HCT116 (cell line): Measurements from ENCODE around the gene DCTN2. TPM values are rescaled to one million over a fixed set of nuclear protein-coding genes. Genes with fewer than 3 reads are reported as not detected.
A peak's percentile ranks its signal among the peaks of the same experiment; 100 is the strongest.

ENCODE experiments used
- ATAC-seq: fragments of 200-7000 bp; cut with Tn5 transposase; 2 replicates; pipeline ENCODE4 v1.9.1; 2020; ENCODE audit warnings: mild to moderate bottlenecking, moderate library complexity
- BruUV-seq: library from RNA; stranded (reverse); fragments of 400-500 nt; replicated peaks from 2 replicates; lab custom pipeline; 2021; lab: Mats Ljungman, UMichigan
- CTCF ChIA-PET: fragments of 300-600 bp; sonication (Branson Sonifier 250); formaldehyde crosslinking; loops from one replicate; lab custom pipeline; 2021; ENCODE audit warnings: antibody characterized with exemption; lab: Charles Lee
- POLR2A ChIA-PET: fragments of 300-600, 350-600 bp; sonication (Branson Sonifier 250); formaldehyde crosslinking; loops from one replicate; lab custom pipeline; 2021; ENCODE audit warnings: antibody characterized with exemption; lab: Charles Lee
- RAD21 ChIA-PET, 2 experiments: fragments of 300-600 bp; sonication (Branson Sonifier 250); formaldehyde crosslinking; loops; one replicate each; lab custom pipeline; 2023; ENCODE audit warnings: low total read pairs in 2 of 2; ENCODE audit not compliant: uncharacterized antibody in 2 of 2, unreplicated experiment in 2 of 2, low non-redundant PET in 1 of 2; lab: Charles Lee
- DNase-seq: peaks from one replicate; pipeline ENCODE4 v3.0.0-alpha.2; 2010; ENCODE audit warnings: low read depth, low spot score
- H2AFZ ChIP-seq: fragments of 200-600 bp; shearing (Covaris generic), sonication (generic); 2 replicates; pipeline ENCODE4 v1.6.1; 2017; ENCODE audit warnings: low read depth, mixed run types, mixed read lengths, antibody characterized with exemption, low read length; ENCODE audit not compliant: poor library complexity, severe bottlenecking
- H3K27ac ChIP-seq: 2 replicates; pipeline ENCODE4 v1.5.1; 2012; ENCODE audit warnings: low read depth, low read length
- H3K27me3 ChIP-seq: fragments of 200-600 bp; sonication (generic); 2 replicates; pipeline ENCODE4 v1.6.1; 2016; ENCODE audit warnings: mixed run types, low read length, mixed read lengths; ENCODE audit not compliant: insufficient read depth
- H3K36me3 ChIP-seq, 2 experiments: fragments of 200-500 bp in 1 of 2; fragments of 200-600 bp in 1 of 2; sonication (Bioruptor generic) in 1 of 2; sonication (generic) in 1 of 2; 2 replicates each; pipeline versions ENCODE4 v1.5.1 to v1.6.1; 2014 to 2016; ENCODE audit warnings: low read length in 2 of 2, inconsistent platforms in 1 of 2, mixed read lengths in 1 of 2, mixed run types in 1 of 2; ENCODE audit not compliant: insufficient read depth in 2 of 2, control insufficient read depth in 1 of 2
- H3K4me1 ChIP-seq, 2 experiments: fragments of 200-600 bp in 1 of 2; sonication (generic) in 1 of 2; 2 replicates each; pipeline versions ENCODE4 v1.5.1 to v1.6.1; 2012 to 2017; ENCODE audit warnings: low read length in 2 of 2, inconsistent platforms in 1 of 2, mild to moderate bottlenecking in 1 of 2, mixed read lengths in 1 of 2, mixed run types in 1 of 2, moderate library complexity in 1 of 2; ENCODE audit not compliant: insufficient read depth in 2 of 2, control insufficient read depth in 1 of 2
- H3K4me2 ChIP-seq: fragments of 200-600 bp; sonication (generic); 2 replicates; pipeline ENCODE4 v1.6.1; 2017; ENCODE audit warnings: mixed run types, low read length, mixed read lengths
- H3K4me3 ChIP-seq, 2 experiments: fragments of 200-600 bp in 1 of 2; sonication (generic) in 1 of 2; replicated peaks in 1 of 2; 2 replicates each; pipeline ENCODE4 v1.5.1; 2011 to 2016; ENCODE audit warnings: low read length in 2 of 2, control low read depth in 1 of 2, low read depth in 1 of 2, mild to moderate bottlenecking in 1 of 2, mixed read lengths in 1 of 2, mixed run types in 1 of 2
- H3K79me2 ChIP-seq: fragments of 200-600 bp; sonication (generic); 2 replicates; pipeline ENCODE4 v1.6.1; 2017; ENCODE audit warnings: mild to moderate bottlenecking, mixed run types, low read length, moderate library complexity, mixed read lengths; ENCODE audit not compliant: insufficient read depth
- H3K9ac ChIP-seq: fragments of 200-600 bp; sonication (generic); 2 replicates; pipeline ENCODE4 v1.6.1; 2016; ENCODE audit warnings: low read length, mixed read lengths
- H3K9me2 ChIP-seq: fragments of 200-600 bp; sonication (generic), shearing (Covaris generic); 2 replicates; pipeline ENCODE4 v1.6.1; 2017; ENCODE audit warnings: mixed run types, mild to moderate bottlenecking, moderate library complexity; ENCODE audit not compliant: insufficient read depth
- H3K9me3 ChIP-seq, 2 experiments: fragments of 200-500 bp in 1 of 2; fragments of 200-600 bp in 1 of 2; sonication (Bioruptor generic) in 1 of 2; sonication (generic) in 1 of 2; 2 replicates each; pipeline ENCODE4 v1.6.1; 2014 to 2017; ENCODE audit warnings: low read length in 2 of 2, mixed read lengths in 2 of 2, inconsistent platforms in 1 of 2, low read depth in 1 of 2, mild to moderate bottlenecking in 1 of 2, mixed run types in 1 of 2, moderate library complexity in 1 of 2; ENCODE audit not compliant: control insufficient read depth in 1 of 2, insufficient read depth in 1 of 2
- H4K20me1 ChIP-seq: fragments of 200-600 bp; sonication (generic), shearing (Covaris generic); 2 replicates; pipeline ENCODE4 v1.6.1; 2017; ENCODE audit warnings: mixed run types, mild to moderate bottlenecking, moderate library complexity; ENCODE audit not compliant: insufficient read depth
- ATF3 ChIP-seq: IDR thresholded peaks from 2 replicates; pipeline ENCODE4 v1.6.1; 2012
- CTCF ChIP-seq, 3 experiments: fragments of 200-600 bp in 1 of 3; sonication (generic) in 1 of 3; IDR thresholded peaks in 2 of 3; conservative IDR thresholded peaks in 1 of 3; 2 replicates each; pipeline ENCODE4 v1.5.1; 2012 to 2017; ENCODE audit warnings: low read depth in 2 of 3, low read length in 2 of 3, antibody characterized with exemption in 1 of 3, borderline replicate concordance in 1 of 3, control low read depth in 1 of 3, mild to moderate bottlenecking in 1 of 3, mixed read lengths in 1 of 3, mixed run types in 1 of 3, moderate library complexity in 1 of 3; ENCODE audit not compliant: insufficient read depth in 1 of 3
- EGR1 ChIP-seq: IDR thresholded peaks from 2 replicates; pipeline ENCODE4 v1.6.1; 2012; ENCODE audit warnings: low read depth
- ELF1 ChIP-seq: IDR thresholded peaks from 2 replicates; pipeline ENCODE4 v1.6.1; 2012; ENCODE audit warnings: low read depth, borderline replicate concordance
- EZH2 ChIP-seq: fragments of 200-600 bp; sonication (generic); IDR thresholded peaks from 2 replicates; pipeline ENCODE4 v1.6.1; 2017; ENCODE audit warnings: antibody characterized with exemption, mixed run types
- FOSL1 ChIP-seq: IDR thresholded peaks from 2 replicates; pipeline ENCODE4 v1.6.1; 2012; ENCODE audit warnings: low read depth
- POLR2AphosphoS5 ChIP-seq: IDR thresholded peaks from 2 replicates; pipeline ENCODE4 v1.6.1; 2011; ENCODE audit warnings: mild to moderate bottlenecking, low read depth, low read length, moderate library complexity
- SP1 ChIP-seq: IDR thresholded peaks from 2 replicates; pipeline ENCODE4 v1.6.1; 2012; ENCODE audit warnings: low read depth
- TCF7L2 ChIP-seq: IDR thresholded peaks from 2 replicates; pipeline ENCODE4 v1.7.0; 2011; ENCODE audit warnings: borderline replicate concordance, inconsistent platforms; ENCODE audit not compliant: insufficient read depth, insufficient read length; ENCODE audit errors: extremely low read depth
- YY1 ChIP-seq: IDR thresholded peaks from 2 replicates; pipeline ENCODE4 v1.6.1; 2011; ENCODE audit warnings: low read length, low read depth, moderate library complexity, mild to moderate bottlenecking; ENCODE audit not compliant: insufficient replicate concordance; ENCODE audit errors: extremely low read depth
- intact Hi-C: fragments of 100-400 bp; cut with micrococcal nuclease; formaldehyde crosslinking; loops from 2 replicates; pipeline ENCODE4 v1.10.0; 2022
- total RNA-seq: library from RNA; stranded (reverse); gene quantifications from one replicate; pipeline ENCODE4 v1.2.1, GENCODE V29; 2021; ENCODE audit not compliant: unreplicated experiment

DCTN2 gene
- total RNA-seq, 1 experiment from 2014 or later: 95.9 TPM

- H3K9me2 ChIP-seq: no peaks in the 10 kb centered on the region
- ChIA-PET RAD21 (no interaction called here), POLR2A (no interaction called here), CTCF (no interaction called here)
- peaks cover 11% of the 10 kb centered on the region; the same call in 1 of the 2 replicates for H3K79me2 ChIP-seq
- intact Hi-C loops: no loop called here
- no peaks in the 10 kb centered on the region for H3K27me3 ChIP-seq
- BruUV-seq: TSS peak; percentile 47
- DNase-seq (no peak), ATAC-seq (no peak)
- no peaks in the 10 kb centered on the region for H3K36me3 ChIP-seq
- H4K20me1 ChIP-seq: no peaks in the 10 kb centered on the region
- peaks cover 4 to 34% of the 10 kb centered on the region in 2 experiments for H3K4me1 ChIP-seq
- H3K4me3 ChIP-seq: peak overlapping the region; percentile 57 to 78
- no peaks in the 10 kb centered on the region for H3K9me3 ChIP-seq
- peak overlapping the region; percentile 91 for H3K4me2 ChIP-seq
- peak overlapping the region; percentile 63; the same call in 1 of the 2 replicates for H3K9ac ChIP-seq
- H2AFZ ChIP-seq: no peak overlapping the region
- TF ChIP-seq SP1: no peak
- no peak for TF ChIP-seq FOSL1
- TF ChIP-seq ELF1: no peak
- TF ChIP-seq EZH2: no peak
- TF ChIP-seq TCF7L2: no peak
- no peak for TF ChIP-seq ATF3
- H3K27ac ChIP-seq: no peak overlapping the region; the same call in 1 of the 2 replicates
These were observed 3.9 kb upstream of the DCTN2 start for GRCh38 chr12:57550641-57551549.

GRCh38 chr12:57549909-57550640 lies 3.1 kb upstream of the DCTN2 start, which contains the start of gene KIF5A:
TSS of gene KIF5A (plus strand) at chr12:57550044. CDS start at chr12:57550272, 228 bp downstream.
- ATAC-seq (peak; percentile 73), DNase-seq (no peak)
- Histone ChIP-seq H2AFZ (no peak within 1 kb of the TSS), H3K4me1 (peaks cover 9 to 37% of the 10 kb centered on the region in 2 experiments), H3K9me2 (no peaks in the 10 kb centered on the region), H3K4me2 (peak within 1 kb of the TSS; percentile 91), H3K79me2 (peaks cover 19% of the 10 kb centered on the region), H4K20me1 (no peaks in the 10 kb centered on the region), H3K9me3 (no peaks in the 10 kb centered on the region), H3K36me3 (peaks cover 0 to 3% of the 10 kb centered on the region in 2 experiments; a peak in 1 of 4 replicates), H3K4me3 (peak within 1 kb of the TSS; percentile 57 to 78), H3K27me3 (no peaks in the 10 kb centered on the region), H3K27ac (peak within 1 kb of the TSS; percentile 49; the same call in 1 of the 2 replicates), H3K9ac (peak within 1 kb of the TSS; percentile 63)
- RAD21 ChIA-PET: no interaction called here
- TF ChIP-seq POLR2AphosphoS5 (peak; percentile 77), CTCF (IDR thresholded peaks at IDR 0.05 in 2 of 3, conservative IDR thresholded peaks at IDR 0.05 in 1 of 3; ENCODE audit: borderline replicate concordance in 1 of 3, insufficient read depth in 1 of 3, low read depth in 2 of 3, low read length in 2 of 3) (no peak; a peak in 1 of 6 replicates), EGR1 (peak; percentile 47; the same call in 1 of the 2 replicates), YY1 (peak; percentile 7)
- POLR2A ChIA-PET: no interaction called here
- intact Hi-C loops: no loop called here
- BruUV-seq: no TSS peak
- CTCF ChIA-PET: no interaction called here
